PC-3 (cell line): Measurements from ENCODE around the gene ACBD6.

Experiments used
- EZH2 ChIP-seq: fragments of 300-600 bp; sonication (generic); IDR thresholded peaks from one replicate; pipeline ENCODE4 v1.6.1; 2017; ENCODE audit warnings: antibody characterized with exemption, mild to moderate bottlenecking, low read length; ENCODE audit not compliant: unreplicated experiment
- EZH2phosphoT487 ChIP-seq: fragments of 300-600 bp; sonication (generic); IDR thresholded peaks from 2 replicates; pipeline ENCODE4 v1.6.1; 2018; ENCODE audit warnings: mild to moderate bottlenecking, antibody characterized with exemption, low read length, borderline replicate concordance
- TF ChIP-seq, protein P1 (sequence below): fragments of 300-600 bp; sonication (generic); conservative IDR thresholded peaks from 2 replicates; pipeline ENCODE4 v1.5.1; 2017; ENCODE audit warnings: antibody characterized with exemption, low read depth, mild to moderate bottlenecking, low read length

DNA sequence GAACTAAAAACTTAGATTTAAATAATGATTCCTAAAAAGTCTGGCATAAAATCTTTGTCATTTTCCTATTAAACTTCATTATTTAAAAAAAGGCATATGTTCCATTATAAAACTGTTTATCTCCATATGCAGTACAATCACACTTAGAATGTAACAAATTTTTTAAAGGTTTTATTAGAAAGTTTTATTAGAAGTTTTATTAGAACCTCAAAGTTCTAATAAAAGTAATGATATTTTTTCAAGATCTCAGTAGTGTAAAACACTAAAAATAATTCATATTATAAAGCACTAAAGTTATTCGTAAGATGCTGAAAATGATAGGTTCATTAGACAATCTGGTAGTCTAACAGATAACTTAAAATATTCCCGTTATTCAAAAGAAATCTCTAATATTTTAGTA lies 43.6 kb downstream of the ACBD6 start:
- TF ChIP-seq, protein P1, sequence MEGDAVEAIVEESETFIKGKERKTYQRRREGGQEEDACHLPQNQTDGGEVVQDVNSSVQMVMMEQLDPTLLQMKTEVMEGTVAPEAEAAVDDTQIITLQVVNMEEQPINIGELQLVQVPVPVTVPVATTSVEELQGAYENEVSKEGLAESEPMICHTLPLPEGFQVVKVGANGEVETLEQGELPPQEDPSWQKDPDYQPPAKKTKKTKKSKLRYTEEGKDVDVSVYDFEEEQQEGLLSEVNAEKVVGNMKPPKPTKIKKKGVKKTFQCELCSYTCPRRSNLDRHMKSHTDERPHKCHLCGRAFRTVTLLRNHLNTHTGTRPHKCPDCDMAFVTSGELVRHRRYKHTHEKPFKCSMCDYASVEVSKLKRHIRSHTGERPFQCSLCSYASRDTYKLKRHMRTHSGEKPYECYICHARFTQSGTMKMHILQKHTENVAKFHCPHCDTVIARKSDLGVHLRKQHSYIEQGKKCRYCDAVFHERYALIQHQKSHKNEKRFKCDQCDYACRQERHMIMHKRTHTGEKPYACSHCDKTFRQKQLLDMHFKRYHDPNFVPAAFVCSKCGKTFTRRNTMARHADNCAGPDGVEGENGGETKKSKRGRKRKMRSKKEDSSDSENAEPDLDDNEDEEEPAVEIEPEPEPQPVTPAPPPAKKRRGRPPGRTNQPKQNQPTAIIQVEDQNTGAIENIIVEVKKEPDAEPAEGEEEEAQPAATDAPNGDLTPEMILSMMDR: no peak
- TF ChIP-seq EZH2 (no peak), EZH2phosphoT487 (no peak)
